Measurements from ENCODE around the gene IL6.
"Not testable (repeated sequence)": the region's sequence is repeated elsewhere in the genome, so short reads cannot be mapped to it uniquely, and the experiment has no call there.

IL6 gene

DNA sequence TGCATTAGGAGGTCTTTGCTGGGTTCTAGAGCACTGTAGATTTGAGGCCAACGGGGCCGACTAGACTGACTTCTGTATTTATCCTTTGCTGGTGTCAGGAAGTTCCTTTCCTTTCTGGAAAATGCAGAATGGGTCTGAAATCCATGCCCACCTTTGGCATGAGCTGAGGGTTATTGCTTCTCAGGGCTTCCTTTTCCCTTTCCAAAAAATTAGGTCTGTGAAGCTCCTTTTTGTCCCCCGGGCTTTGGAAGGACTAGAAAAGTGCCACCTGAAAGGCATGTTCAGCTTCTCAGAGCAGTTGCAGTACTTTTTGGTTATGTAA, 675 bp downstream of the IL6 start:
- no peak for DNase-seq (ENCODE audit: low read depth in 2 of 2)

DNA sequence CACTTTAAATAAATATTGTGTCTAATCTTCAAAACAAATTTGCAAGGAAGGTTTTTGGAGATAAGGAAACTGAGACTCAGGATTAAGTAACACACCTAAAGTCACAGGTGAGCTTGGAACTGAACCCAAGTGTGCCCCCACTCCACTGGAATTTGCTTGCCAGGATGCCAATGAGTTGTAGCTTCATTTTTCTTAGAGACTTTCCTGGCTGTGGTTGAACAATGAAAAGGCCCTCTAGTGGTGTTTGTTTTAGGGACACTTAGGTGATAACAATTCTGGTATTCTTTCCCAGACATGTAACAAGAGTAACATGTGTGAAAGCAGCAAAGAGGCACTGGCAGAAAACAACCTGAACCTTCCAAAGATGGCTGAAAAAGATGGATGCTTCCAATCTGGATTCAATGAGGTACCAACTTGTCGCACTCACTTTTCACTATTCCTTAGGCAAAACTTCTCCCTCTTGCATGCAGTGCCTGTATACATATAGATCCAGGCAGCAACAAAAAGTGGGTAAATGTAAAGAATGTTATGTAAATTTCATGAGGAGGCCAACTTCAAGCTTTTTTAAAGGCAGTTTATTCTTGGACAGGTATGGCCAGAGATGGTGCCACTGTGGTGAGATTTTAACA, 1.5 kb downstream of the IL6 start:
- DNase-seq (ENCODE audit: low read depth in 2 of 2), result no peak

DNA sequence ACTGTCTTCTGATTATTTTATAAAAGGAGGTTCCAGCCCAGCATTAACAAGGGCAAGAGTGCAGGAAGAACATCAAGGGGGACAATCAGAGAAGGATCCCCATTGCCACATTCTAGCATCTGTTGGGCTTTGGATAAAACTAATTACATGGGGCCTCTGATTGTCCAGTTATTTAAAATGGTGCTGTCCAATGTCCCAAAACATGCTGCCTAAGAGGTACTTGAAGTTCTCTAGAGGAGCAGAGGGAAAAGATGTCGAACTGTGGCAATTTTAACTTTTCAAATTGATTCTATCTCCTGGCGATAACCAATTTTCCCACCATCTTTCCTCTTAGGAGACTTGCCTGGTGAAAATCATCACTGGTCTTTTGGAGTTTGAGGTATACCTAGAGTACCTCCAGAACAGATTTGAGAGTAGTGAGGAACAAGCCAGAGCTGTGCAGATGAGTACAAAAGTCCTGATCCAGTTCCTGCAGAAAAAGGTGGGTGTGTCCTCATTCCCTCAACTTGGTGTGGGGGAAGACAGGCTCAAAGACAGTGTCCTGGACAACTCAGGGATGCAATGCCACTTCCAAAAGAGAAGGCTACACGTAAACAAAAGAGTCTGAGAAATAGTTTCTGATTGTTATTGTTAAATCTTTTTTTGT, 2.3 kb downstream of the IL6 start:
- no peak for DNase-seq (ENCODE audit: low read depth in 2 of 2)

DNA sequence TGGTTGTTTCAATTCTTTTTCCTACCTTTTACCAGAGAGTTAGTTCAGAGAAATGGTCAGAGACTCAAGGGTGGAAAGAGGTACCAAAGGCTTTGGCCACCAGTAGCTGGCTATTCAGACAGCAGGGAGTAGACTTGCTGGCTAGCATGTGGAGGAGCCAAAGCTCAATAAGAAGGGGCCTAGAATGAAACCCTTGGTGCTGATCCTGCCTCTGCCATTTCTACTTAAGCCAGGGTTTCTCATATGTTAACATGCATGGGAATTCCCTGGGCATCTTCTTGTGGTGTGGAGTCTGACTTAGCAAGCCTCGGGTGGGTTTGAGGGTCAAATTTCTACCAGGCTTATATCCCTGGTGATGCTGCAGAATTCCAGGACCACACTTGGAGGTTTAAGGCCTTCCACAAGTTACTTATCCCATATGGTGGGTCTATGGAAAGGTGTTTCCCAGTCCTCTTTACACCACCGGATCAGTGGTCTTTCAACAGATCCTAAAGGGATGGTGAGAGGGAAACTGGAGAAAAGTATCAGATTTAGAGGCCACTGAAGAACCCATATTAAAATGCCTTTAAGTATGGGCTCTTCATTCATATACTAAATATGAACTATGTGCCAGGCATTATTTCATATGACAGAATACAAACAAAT, 3.2 kb downstream of the IL6 start:
- DNase-seq (ENCODE audit: low read depth in 2 of 2), result no peak

DNA sequence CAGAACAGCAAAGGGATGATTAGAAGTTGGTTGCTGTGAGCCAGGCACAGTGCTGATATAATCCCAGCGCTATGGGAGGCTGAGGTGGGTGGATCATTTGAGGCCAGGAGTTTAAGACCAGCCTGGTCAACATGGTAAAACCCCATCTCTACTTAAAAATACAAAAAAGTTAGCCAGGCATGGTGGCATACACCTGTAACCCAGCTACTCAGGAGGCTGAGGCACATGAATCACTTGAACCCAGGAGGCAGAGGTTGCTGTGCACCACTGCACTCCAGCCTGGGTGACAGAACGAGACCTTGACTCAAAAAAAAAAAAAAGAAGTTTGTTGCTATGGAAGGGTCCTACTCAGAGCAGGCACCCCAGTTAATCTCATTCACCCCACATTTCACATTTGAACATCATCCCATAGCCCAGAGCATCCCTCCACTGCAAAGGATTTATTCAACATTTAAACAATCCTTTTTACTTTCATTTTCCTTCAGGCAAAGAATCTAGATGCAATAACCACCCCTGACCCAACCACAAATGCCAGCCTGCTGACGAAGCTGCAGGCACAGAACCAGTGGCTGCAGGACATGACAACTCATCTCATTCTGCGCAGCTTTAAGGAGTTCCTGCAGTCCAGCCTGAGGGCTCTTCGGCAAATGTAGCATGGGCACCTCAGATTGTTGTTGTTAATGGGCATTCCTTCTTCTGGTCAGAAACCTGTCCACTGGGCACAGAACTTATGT, 4.1 kb downstream of the IL6 start:
- DNase-seq (ENCODE audit: low read depth in 2 of 2), result no peak

DNA sequence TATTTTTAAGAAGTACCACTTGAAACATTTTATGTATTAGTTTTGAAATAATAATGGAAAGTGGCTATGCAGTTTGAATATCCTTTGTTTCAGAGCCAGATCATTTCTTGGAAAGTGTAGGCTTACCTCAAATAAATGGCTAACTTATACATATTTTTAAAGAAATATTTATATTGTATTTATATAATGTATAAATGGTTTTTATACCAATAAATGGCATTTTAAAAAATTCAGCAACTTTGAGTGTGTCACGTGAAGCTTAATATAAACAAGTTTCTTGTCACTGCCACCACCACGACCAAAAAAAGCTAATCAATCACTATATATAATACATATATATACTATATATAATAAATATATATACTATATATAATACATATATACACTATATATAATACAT, 4.8 kb downstream of the IL6 start:
- no peak for DNase-seq (ENCODE audit: low read depth in 2 of 2)

DNA sequence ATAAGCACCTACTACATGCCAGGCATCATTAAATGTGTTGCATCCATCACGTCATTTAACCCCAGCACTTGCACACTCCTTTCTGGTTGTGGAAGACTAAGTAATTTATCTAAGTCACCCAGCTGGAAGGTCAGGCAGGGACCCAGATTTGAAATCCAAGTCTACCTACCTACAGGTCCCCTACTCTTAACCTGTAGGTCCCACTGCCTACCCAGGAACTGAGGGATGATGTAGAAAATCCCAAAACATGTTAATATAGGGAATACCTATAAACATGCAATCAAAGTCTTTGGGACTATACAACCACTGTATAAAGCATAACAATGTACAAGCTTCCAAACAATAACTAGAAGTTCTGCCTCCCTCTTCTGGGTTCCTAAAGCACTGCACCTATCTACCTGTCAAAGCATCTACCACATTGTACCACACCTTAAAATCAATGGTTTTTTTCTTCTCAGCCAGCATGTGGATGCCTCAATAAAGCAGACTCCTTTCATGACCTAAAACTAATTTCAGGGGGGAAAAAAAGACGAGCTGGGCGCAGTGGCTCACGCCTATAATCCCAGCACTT, 5.6 kb downstream of the IL6 start:
- no peak for DNase-seq (ENCODE audit: low read depth in 2 of 2)

DNA sequence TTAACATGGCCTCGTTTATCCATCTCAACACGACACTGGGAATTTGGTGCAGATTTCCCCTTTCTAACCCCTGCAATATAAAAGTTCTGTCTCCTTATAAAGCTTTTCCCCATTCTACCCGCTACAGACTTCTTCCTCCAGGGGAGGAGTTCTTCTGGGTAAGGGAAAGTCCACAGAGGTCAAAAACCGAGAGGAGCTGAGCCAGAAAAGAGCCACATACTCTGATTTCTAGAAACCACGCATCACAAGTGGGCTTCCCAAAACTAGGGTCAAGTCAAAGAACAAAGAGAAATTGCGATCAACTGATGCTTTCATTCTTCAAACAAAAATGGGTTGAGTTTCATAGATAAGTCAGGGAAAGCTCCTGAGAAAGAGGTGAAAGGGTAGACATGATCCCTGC, 6.8 kb downstream of the IL6 start:
- DNase-seq (ENCODE audit: low read depth in 2 of 2), result no peak

DNA sequence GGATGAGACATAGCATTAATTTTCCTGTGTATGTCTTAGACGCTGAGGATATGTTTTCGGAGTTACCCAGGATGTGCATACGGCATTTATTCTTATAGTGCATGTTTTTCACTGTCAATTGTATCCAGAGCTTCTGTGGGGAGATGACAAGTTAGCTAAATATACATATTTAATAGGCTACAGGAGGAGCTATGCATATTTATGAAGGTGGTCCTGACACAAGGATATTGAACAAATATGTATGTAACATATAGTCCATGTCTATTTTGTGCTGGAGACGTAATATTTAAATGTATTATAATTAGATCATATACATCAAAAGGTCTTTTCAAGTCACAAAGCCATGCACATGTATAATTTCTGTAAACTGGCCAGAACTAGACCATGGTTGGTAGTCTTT, 16.0 kb downstream of the IL6 start:
- DNase-seq (ENCODE audit: low read depth in 2 of 2), result no peak

DNA sequence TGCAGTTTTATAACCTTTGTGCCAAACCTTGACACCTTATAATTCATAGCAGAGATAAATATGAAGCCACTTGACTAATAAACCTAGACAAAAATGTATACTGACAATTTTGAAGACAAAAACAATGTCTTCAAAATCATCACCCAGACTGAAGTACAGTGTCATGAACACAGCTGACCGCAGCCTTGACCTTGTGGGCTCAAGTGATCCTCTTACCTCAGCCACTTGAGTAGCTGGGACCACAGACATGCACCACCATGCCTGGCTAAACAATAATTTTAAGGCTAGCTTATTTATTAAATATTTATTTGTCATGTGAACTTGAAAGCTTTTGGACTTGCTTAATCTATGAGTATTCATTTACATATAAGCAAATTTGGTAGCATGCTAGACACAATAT, 24.3 kb downstream of the IL6 start:
- DNase-seq (ENCODE audit: low read depth in 2 of 2), result no peak

DNA sequence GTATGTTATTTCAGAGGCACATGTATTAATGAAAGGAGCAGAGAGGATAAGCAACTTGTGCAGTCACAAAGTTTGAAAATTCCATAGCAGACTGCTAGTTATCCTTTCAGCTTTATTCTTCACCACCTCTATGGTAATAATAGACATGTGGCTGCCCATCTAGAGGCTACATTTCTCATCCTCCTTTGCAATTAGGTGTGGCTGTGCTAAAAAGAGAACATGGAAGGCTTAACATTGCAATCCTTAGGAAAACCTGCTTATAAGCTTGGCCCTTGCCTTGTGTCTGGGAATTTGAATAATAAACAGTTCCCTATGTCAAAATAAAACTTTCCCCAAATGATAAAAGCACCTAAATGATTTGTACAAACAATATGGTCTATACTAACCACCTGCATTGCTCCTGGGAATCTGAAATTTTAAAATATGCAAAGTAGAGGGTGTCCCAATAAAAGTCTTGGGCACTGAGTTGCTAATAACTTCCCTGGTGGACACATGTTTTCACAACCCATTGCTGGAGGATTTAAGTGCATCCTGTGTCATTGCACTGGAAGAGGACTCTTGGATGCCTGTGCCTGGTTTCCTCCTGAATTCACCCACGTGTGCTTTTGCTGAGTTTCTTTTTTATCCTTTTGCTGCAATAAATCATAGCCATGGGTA, 30.5 kb downstream of the IL6 start:
- no peak for DNase-seq (ENCODE audit: low read depth in 2 of 2)

DNA sequence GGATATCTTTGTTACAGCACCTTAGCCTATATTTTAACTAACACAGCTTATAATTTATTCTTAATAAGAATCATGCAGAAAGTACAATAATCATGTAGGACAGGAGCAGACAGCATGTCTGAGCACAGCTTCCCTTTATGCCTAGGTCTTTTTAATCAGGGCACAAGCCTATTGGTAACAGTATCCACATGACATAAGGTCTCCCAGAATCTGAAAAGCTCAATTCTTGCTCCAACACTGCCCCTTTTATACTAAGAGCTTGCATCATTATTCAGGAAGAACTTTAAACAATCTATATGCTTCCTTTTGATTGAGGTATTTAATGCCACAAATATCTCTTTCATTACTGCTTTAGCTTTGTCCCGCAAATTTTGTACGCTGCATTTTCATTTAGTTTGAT, 31.6 kb downstream of the IL6 start:
- no peak for DNase-seq (ENCODE audit: low read depth in 2 of 2)

DNA sequence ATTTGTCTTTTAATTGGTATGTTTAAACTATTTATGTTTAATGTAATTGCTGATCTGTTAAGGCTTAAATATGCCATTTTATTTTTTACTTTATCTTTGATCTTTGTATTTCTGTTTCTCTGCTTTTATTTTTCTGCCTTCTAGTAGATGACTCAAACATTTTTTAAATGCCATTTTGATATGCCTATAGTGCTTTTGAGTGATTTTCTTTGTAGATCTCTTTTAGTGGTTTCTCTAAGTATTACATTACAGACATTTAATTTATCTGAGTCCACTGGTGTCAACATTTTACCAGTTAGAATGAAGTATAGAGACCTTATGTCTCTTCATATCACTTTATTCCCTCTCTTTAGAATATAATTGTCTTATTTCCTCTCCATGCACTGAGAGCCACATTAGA, 32.7 kb downstream of the IL6 start:
- no peak for DNase-seq (ENCODE audit: low read depth in 2 of 2)

DNA sequence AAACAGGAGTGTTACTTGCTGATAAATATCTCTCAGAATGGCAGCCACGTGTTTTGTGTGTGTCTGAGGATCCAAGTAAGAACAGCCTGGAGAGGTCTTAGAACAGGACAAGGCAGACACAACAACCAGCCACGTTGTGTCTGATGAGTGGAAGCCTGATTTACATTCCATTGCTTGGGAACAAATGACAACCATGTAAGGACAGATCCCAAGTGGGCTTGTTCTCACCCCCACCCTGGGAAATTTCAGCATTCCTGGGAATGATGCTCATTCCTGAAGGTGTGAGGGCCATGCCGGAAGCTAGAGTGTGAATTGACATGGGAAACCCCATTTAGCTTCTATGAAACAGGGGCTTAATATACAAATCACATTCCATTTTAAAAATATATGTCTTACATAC, 35.9 kb downstream of the IL6 start:
- DNase-seq (ENCODE audit: low read depth in 2 of 2), result no peak

DNA sequence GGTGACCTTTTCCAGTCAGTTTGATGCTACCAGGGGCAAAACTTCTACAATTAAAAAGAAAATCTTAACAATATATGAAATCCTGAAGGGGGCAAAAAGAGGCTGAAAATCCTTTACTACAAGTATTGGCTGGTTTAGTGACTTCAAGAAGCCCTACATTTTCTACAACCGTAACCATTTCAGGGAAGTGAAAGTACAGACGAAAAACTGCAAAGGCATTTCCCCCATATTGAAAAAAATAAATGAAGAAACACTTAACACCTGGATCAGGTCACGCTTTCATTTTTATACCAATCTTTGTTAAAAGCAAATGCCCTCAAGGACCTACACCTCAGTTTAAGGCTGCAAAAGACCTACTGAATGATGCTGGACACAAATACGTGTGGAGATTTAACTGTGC, 38.6 kb downstream of the IL6 start:
- no peak for DNase-seq (ENCODE audit: low read depth in 2 of 2)

DNA sequence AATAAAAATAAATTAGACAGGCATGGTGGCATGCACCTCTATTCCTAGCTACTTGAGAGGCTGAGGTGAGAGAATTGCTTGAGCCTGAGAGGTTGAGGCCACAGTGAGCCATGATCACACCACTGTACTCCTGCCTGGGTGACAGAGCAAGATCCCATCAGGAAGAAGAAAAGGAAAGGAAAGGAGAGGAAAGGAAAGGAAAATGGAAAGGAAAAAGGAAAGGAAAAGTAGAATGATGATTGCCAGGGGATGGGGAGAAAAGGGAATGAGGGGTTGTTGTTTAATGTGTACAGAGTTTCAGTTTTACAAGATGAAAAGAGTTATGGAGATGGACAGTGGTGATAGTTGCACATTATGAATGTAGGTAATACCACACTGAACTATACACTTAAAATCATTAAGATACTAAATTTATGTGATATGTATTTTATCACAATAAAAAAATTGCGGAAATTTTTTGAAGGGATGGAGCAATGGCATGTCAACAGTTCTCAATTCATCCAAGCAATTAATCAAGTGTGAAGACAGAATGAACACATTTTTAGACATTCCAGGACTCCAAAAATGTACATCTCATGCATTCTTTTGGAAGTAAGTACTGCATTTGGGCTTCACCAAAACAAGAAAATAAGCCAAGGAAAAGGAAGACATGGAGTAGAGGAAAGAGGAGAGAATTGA, 44.3 kb downstream of the IL6 start:
- no peak for DNase-seq (ENCODE audit: low read depth in 2 of 2)

DNA sequence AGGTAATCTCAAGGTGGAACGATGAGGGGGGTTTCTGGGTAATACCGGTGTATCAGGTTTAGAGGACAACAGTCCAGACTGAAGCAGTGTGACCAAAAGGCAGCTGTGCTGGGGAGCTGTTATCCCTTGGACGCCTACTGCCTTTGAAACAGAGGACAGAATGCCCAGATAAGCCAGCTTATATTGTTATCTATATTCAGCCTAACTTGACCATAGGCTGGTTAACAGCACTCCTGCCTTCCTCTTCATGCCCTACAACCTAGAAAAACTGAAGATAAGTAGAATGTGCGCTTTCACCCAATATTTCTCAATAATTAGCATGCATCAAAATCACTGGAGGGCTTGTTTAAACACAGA, 44.9 kb downstream of the IL6 start:
- no peak for DNase-seq (ENCODE audit: low read depth in 2 of 2)

DNA sequence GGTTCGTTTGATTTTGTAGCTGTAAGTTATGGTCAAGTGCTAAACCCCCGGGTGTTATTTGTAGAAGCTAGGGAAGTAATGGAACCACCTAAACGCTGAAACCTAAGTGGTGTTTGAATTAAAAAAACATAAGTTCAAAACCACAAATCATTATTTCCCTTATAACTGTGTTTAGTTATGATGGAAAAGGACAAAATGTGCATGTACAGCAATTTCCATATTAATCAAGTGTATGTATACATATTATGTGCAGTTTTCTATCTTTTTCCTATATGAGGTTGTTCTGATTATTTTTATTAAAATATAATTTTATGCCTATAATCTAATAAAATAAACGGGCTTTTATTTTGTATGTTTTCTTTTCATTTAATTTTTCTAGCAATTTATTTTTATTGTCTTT, 45.9 kb downstream of the IL6 start:
- DNase-seq (ENCODE audit: low read depth in 2 of 2), result no peak

DNA sequence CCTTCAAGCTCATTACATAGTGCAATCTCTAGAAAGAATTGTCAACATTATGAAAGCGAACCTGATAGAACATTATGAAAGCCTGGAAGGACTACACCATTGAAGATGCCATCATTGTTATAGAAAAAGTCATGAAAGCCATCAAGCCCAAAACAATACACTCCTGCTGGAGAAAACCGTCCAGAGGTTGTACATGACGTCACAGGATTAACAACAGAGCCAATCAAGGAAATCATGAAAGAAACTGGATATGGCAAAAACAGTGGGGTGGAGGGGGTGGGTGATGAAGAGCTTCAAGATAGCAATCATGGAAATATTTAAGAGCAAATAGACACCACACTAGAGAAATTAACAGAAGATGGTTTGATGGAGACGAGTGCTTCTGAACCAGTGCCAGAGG, 50.0 kb downstream of the IL6 start:
- no peak for DNase-seq (ENCODE audit: low read depth in 2 of 2)

DNA sequence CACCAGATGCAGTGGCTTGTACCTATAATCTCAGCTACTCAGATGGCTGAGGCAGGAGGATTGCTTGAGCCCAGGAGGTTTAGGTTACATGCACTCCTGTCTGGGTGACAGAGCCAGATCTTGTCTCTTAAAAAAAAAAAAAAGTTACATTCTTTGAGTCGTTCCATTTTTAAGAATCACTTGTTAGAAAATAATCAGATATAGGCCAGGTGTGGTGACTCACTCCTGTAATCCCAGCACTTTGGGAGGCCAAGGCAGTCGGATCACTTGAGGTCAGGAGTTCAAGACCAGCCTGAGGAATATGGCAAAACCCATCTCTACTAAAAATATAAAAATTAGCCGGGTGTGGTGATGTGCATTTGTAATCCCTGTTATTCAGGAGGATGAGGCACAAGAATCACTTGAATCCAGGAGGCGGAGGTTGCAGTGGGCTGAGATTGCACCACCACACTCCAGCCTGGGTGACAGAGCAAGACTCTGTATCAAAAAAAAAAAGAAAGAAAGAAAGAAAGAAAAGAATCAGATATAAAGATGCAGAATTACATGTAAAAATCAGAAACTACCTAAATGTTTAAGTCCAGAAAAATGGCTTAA, 52.8 kb downstream of the IL6 start:
- not testable (repeated sequence) for DNase-seq (ENCODE audit: low read depth in 2 of 2)

DNA sequence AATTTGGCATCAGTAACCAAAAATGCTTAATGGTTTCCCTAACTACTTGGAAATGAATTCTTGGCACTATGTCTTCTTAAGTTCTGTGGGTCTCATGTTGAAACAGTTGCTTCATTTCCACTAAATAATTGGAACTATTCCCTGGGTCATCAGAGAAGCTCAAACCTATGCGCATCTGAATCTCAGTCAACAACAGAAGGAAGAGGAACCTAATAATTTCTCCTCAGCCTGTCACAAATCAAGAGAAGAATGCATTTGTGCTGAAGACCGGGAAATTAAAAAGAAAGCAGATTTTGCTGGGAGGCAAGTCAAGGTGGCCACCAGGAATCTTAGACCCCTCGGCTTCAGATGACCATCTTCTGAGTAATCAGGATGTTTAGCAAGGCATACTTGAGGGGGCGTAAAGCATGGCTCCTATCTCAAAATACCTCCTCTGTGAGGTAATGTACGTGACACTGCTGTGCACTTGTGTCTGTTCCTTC, 54.3 kb downstream of the IL6 start:
- DNase-seq (ENCODE audit: low read depth in 2 of 2), result no peak
